Loucy (cell line): Measurements from ENCODE around the gene RBM15.

Experiments used
- H2AFZ ChIP-seq: fragments of 200-600 bp; sonication (generic); 2 replicates; pipeline ENCODE4 v1.6.0; 2016; ENCODE audit warnings: antibody characterized with exemption, mild to moderate bottlenecking, low read length, moderate library complexity
- H3F3A ChIP-seq: fragments of 200-600 bp; 2 replicates; pipeline ENCODE4 v1.6.0; 2016; ENCODE audit warnings: antibody characterized with exemption, low read depth, mild to moderate bottlenecking
- H3K27me3 ChIP-seq: fragments of 200-600 bp; sonication (generic); 2 replicates; pipeline ENCODE4 v1.6.1; 2014; ENCODE audit warnings: low read length, mild to moderate bottlenecking; ENCODE audit not compliant: insufficient read depth, poor library complexity, severe bottlenecking
- H3K36me3 ChIP-seq: fragments of 200-600 bp; sonication (generic); 2 replicates; pipeline ENCODE4 v1.6.1; 2016; ENCODE audit warnings: low read length; ENCODE audit not compliant: insufficient read depth
- H3K4me1 ChIP-seq: fragments of 200-600 bp; sonication (generic); 2 replicates; pipeline ENCODE4 v1.5.1; 2014; ENCODE audit warnings: low read length, mild to moderate bottlenecking; ENCODE audit not compliant: insufficient read depth, poor library complexity, severe bottlenecking
- H3K4me2 ChIP-seq: fragments of 200-600 bp; sonication (generic); 2 replicates; pipeline ENCODE4 v1.6.0; 2014; ENCODE audit warnings: antibody characterized with exemption, low read length, low read depth, mild to moderate bottlenecking; ENCODE audit not compliant: poor library complexity, severe bottlenecking
- H3K4me3 ChIP-seq: fragments of 200-600 bp; sonication (generic); 2 replicates; pipeline ENCODE4 v1.5.1; 2014; ENCODE audit warnings: low read length, mild to moderate bottlenecking, mixed read lengths; ENCODE audit not compliant: poor library complexity, severe bottlenecking
- H3K79me2 ChIP-seq: fragments of 200-600 bp; sonication (generic); 2 replicates; pipeline ENCODE4 v1.6.1; 2014; ENCODE audit warnings: low read length; ENCODE audit not compliant: insufficient read depth
- H3K9ac ChIP-seq: fragments of 200-600 bp; sonication (generic); 2 replicates; pipeline ENCODE4 v1.6.0; 2014; ENCODE audit warnings: mild to moderate bottlenecking, low read depth, low read length, moderate library complexity; ENCODE audit not compliant: poor library complexity, severe bottlenecking
- H3K9me2 ChIP-seq: fragments of 200-600 bp; sonication (generic); replicated peaks from 2 replicates; pipeline ENCODE4 v1.6.1; 2016; ENCODE audit warnings: low read depth, low read length, mixed read lengths
- H3K9me3 ChIP-seq: fragments of 200-600 bp; sonication (generic); 2 replicates; pipeline ENCODE4 v1.6.1; 2014; ENCODE audit warnings: mild to moderate bottlenecking, antibody characterized with exemption, low read length, low read depth; ENCODE audit not compliant: insufficient read depth
- H4K20me1 ChIP-seq: fragments of 200-600 bp; sonication (generic); 2 replicates; pipeline ENCODE4 v1.6.0; 2014; ENCODE audit warnings: antibody characterized with exemption, low read length, mild to moderate bottlenecking; ENCODE audit not compliant: insufficient read depth, poor library complexity, severe bottlenecking
- EZH2phosphoT487 ChIP-seq: fragments of 200-600 bp; IDR thresholded peaks from 2 replicates; pipeline ENCODE4 v1.6.1; 2018; ENCODE audit warnings: antibody characterized with exemption, mild to moderate bottlenecking, moderate library complexity, borderline replicate concordance
- TF ChIP-seq, protein P1 (sequence below): fragments of 200-600 bp; sonication (generic); conservative IDR thresholded peaks from 2 replicates; pipeline ENCODE4 v1.5.1; 2014; ENCODE audit warnings: mild to moderate bottlenecking, antibody characterized with exemption, low read length

The RBM15 gene

DNA sequence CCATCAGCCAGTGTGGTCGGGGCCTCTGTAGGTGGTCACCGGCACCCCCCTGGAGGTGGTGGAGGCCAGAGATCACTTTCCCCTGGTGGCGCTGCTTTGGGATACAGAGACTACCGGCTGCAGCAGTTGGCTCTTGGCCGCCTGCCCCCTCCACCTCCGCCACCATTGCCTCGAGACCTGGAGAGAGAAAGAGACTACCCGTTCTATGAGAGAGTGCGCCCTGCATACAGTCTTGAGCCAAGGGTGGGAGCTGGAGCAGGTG lies 961 bp downstream of the RBM15 start:
- H3K9ac ChIP-seq = peak overlapping the region; percentile 85
- H3K4me3 ChIP-seq = peak overlapping the region; percentile 83
- H3K4me2 ChIP-seq = peak overlapping the region; percentile 95
- no peaks in the 10 kb centered on the region for H3F3A ChIP-seq
- no peak overlapping the region for H2AFZ ChIP-seq
- peaks cover 73% of the 10 kb centered on the region for H3K79me2 ChIP-seq
- no peak for TF ChIP-seq EZH2phosphoT487
- TF ChIP-seq, protein P1, sequence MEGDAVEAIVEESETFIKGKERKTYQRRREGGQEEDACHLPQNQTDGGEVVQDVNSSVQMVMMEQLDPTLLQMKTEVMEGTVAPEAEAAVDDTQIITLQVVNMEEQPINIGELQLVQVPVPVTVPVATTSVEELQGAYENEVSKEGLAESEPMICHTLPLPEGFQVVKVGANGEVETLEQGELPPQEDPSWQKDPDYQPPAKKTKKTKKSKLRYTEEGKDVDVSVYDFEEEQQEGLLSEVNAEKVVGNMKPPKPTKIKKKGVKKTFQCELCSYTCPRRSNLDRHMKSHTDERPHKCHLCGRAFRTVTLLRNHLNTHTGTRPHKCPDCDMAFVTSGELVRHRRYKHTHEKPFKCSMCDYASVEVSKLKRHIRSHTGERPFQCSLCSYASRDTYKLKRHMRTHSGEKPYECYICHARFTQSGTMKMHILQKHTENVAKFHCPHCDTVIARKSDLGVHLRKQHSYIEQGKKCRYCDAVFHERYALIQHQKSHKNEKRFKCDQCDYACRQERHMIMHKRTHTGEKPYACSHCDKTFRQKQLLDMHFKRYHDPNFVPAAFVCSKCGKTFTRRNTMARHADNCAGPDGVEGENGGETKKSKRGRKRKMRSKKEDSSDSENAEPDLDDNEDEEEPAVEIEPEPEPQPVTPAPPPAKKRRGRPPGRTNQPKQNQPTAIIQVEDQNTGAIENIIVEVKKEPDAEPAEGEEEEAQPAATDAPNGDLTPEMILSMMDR = 0 out of 2 replicates have a peak, but pooled peaks have one; percentile 12
- peaks cover 41% of the 10 kb centered on the region for H3K36me3 ChIP-seq
- no peaks in the 10 kb centered on the region for H3K27me3 ChIP-seq
- H3K4me1 ChIP-seq = peaks cover 61% of the 10 kb centered on the region
- H3K9me3 ChIP-seq = no peaks in the 10 kb centered on the region
- H3K9me2 ChIP-seq = no peaks in the 10 kb centered on the region
- H4K20me1 ChIP-seq = peaks cover 57% of the 10 kb centered on the region

DNA sequence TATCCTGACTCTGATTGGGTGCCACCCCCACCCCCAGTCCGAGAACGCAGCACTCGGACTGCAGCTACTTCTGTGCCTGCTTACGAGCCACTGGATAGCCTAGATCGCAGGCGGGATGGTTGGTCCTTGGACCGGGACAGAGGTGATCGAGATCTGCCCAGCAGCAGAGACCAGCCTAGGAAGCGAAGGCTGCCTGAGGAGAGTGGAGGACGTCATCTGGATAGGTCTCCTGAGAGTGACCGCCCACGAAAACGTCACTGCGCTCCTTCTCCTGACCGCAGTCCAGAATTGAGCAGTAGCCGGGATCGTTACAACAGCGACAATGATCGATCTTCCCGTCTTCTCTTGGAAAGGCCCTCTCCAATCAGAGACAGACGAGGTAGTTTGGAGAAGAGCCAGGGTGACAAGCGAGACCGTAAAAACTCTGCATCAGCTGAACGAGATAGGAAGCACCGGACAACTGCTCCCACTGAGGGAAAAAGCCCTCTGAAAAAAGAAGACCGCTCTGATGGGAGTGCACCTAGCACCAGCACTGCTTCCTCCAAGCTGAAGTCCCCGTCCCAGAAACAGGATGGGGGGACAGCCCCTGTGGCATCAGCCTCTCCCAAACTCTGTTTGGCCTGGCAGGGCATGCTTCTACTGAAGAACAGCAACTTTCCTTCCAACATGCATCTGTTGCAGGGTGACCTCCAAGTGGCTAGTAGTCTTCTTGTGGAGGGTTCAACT lies 2.1 kb downstream of the RBM15 start:
- Histone ChIP-seq H3K4me3 (peak overlapping the region; percentile 83), H3K9me2 (no peaks in the 10 kb centered on the region), H3K4me2 (peak overlapping the region; percentile 95), H2AFZ (no peak overlapping the region), H3K4me1 (peaks cover 66% of the 10 kb centered on the region), H3K79me2 (peaks cover 80% of the 10 kb centered on the region), H3K9ac (peak overlapping the region; percentile 85), H3K27me3 (no peaks in the 10 kb centered on the region), H4K20me1 (peaks cover 69% of the 10 kb centered on the region), H3K36me3 (peaks cover 47% of the 10 kb centered on the region), H3K9me3 (no peaks in the 10 kb centered on the region), H3F3A (no peaks in the 10 kb centered on the region)
- TF ChIP-seq, protein P1 = no peak
- no peak for TF ChIP-seq EZH2phosphoT487

DNA sequence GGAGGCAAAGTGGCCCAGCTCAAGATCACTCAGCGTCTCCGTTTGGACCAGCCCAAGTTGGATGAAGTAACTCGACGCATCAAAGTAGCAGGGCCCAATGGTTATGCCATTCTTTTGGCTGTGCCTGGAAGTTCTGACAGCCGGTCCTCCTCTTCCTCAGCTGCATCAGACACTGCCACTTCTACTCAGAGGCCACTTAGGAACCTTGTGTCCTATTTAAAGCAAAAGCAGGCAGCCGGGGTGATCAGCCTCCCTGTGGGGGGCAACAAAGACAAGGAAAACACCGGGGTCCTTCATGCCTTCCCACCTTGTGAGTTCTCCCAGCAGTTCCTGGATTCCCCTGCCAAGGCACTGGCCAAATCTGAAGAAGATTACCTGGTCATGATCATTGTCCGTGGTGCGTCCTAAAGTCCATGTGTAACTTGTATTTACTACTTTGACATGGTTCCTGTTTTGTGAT lies 2.7 kb downstream of the RBM15 start:
- Histone ChIP-seq H3K4me3 (peak overlapping the region; percentile 83), H3K4me2 (peak overlapping the region; percentile 95), H3K9me3 (no peaks in the 10 kb centered on the region), H4K20me1 (peaks cover 75% of the 10 kb centered on the region), H3K36me3 (peaks cover 53% of the 10 kb centered on the region), H3F3A (no peaks in the 10 kb centered on the region), H3K27me3 (no peaks in the 10 kb centered on the region), H3K4me1 (peaks cover 67% of the 10 kb centered on the region), H2AFZ (no peak overlapping the region), H3K9me2 (no peaks in the 10 kb centered on the region), H3K9ac (peak overlapping the region; percentile 85), H3K79me2 (peaks cover 82% of the 10 kb centered on the region)
- TF ChIP-seq, protein P1 = no peak
- TF ChIP-seq EZH2phosphoT487 = no peak
